ENCODE data around the gene GPI.
A peak's percentile ranks its signal among the peaks of the same experiment; 100 is the strongest.

The GPI gene

GRCh38 chr19:34404109-34404909 is 39.3 kb downstream of the GPI start, which contains the start of gene PDCD2L:
TSS of gene PDCD2L (plus strand) at chr19:34404399. CDS start at chr19:34404431, 32 bp downstream.
- DNase-seq (ENCODE audit: low read depth in 2 of 2) = peak; percentile 84 to 88

GRCh38 chr19:34405892-34406660 is 41.1 kb downstream of the GPI start:
- no peak for DNase-seq (ENCODE audit: low read depth in 2 of 2)

- DNase-seq (ENCODE audit: low read depth in 2 of 2) = no peak
Observed at GRCh38 chr19:34408411-34408810, 43.4 kb downstream of the GPI start.

- no peak for DNase-seq (ENCODE audit: low read depth in 2 of 2)
Observed at GRCh38 chr19:34409189-34410164, 44.5 kb downstream of the GPI start.

DNA sequence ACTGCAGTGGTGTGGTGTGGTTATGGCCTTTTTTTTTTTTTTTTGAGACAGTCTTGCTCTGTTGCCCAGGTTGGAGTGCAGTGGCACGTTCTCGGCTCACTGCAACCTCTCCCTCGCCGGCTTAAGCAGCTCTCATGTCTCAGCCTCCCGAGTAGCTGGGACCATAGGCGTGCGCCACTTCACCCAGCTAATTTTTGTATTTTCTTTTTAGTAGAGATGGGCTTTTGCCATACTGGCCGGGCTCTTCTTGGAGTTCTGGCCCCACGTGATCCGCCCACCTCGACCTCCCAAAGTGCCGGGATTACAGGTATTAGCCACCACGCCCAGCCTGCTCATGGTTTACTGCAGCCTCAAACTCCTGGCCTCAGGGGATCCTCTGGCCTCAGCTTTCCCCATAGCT is 46.2 kb downstream of the GPI start:
- no peak for DNase-seq (ENCODE audit: low read depth in 2 of 2)

DNA sequence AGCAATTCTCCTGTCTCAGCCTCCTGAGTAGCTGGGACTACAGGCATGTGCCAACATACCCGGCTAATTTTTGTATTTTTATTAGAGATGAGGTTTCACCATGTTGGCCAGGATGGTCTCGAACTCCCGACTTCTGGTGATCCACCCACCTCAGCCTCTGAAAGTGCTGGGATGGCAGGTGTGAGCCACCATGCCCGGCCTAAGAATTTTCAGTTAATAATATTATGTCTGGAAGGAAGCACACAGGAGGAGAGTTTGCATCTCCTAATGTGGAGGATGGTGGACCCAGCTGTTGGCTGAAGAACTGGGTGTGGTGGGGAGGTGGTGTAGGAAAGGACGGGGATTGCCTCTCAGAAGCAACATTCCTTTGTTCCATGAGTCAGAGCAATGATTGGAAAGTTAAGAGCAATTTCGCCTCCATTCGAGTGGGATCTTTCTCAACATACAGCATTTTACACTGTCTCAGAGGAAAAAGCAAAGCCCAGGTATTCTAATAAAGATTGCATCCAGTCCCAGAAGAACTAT is 51.1 kb downstream of the GPI start:
- DNase-seq (ENCODE audit: low read depth in 2 of 2) = no peak

- no peak for DNase-seq (ENCODE audit: low read depth in 2 of 2)
Observed at GRCh38 chr19:34418300-34418699, 53.3 kb downstream of the GPI start.

DNA sequence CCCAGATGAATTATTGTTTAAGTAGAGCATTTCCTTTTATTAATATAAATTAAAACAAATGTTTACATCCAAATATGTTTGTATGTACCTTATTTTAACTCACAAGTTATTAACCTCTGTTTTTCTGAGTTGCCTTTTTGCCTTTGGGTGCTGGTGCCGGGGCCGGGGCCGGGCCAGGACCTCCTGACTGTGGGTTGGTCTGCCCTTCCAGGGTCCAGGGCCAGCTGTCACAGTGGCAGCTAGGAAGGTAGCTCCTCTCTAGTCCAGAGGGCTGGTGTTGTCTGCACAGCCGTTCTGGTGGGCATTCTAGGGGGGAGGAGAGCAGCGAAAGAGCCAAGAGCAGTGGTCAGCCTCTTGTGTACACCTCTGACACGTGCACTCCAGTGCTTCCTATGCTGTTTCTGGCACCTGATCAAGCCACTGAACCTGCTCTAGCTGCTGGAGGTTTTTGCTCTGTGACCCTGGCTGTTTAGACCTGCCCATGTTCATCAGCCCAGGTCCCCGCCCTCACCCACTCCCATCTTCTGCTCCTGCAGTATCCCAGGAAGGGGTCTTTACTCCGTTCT is 61.2 kb downstream of the GPI start:
- DNase-seq (ENCODE audit: low read depth in 2 of 2) = no peak

- peak; percentile 13 to 27 for DNase-seq (ENCODE audit: low read depth in 2 of 2)
Observed at GRCh38 chr19:34428549-34429285, 63.7 kb downstream of the GPI start.

DNA sequence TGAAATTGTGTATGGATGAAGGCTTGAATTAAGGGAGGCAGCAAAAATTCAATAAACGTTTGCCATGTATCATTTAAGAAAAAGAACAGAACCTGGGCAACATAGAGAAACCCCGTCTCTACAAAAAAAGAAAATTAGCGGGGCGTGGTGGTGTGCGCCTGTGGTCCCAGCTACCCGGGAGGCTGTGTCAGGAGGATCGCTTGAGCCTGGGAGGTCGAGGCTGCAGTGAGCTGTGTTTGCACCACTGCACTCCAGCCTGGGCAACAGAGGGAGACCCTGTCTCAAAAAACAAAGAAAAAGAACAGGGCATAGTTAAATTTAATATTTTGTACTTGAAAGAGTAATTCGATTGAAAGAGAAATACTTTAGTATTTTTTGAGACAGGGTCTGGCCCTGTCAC is 64.6 kb downstream of the GPI start:
- DNase-seq (ENCODE audit: low read depth in 2 of 2) = no peak

GRCh38 chr19:34430738-34431625 is 66.0 kb downstream of the GPI start:
- DNase-seq (ENCODE audit: low read depth in 2 of 2) = peak in 1 of 2 donors; percentile 16

DNA sequence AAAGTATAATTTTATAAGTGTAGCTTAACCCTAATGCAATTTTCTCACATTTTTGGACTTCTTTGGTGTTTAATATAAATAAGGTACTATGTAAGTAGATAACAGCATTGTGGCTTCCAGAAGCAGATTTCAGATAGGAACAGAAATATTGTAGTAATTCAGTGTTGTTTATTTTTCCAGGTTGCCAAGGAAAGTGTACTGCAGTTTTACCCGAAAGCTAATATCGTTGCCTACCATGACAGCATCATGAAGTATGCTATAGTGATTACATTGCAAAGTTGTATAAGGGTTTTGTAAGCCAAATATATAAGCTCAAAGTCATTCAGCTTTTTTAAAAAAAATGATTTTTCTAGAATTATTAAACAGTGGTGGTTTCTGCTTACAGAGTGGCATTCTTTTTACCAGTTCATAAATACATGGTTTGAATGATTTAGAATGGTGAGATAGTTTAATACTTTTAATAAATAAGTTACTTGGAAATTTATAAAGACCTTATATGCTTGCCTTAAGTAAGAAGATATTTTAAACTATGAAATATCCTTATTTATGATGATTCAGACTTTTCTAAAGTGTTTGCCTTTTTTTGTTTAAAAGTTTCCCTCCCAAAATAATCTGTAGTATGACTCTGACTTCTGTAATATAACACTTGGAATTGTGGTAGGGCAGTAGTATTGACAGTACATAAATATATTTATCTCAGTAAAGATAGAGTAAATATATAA is 66.8 kb downstream of the GPI start:
- DNase-seq (ENCODE audit: low read depth in 2 of 2) = no peak

DNA sequence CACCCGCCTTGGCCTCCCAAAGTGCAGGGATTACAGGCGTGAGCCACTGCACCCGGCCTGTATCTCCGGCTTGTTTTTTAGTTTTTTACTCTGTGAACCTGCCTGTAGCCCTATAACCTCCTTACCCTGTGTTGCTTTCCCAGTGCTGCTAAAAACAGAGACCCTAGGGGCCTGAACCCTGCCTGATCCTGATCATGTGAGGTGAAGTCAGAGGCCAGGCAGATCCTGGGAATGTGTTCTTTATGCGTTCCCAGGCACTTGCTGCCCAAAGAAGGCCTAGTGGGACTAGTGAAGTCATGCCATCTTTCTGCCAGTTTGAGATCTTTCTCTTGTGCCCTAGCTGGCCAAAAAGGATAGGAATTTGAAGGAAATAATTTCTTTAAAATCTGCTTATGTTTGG is 67.8 kb downstream of the GPI start:
- DNase-seq (ENCODE audit: low read depth in 2 of 2) = no peak

DNA sequence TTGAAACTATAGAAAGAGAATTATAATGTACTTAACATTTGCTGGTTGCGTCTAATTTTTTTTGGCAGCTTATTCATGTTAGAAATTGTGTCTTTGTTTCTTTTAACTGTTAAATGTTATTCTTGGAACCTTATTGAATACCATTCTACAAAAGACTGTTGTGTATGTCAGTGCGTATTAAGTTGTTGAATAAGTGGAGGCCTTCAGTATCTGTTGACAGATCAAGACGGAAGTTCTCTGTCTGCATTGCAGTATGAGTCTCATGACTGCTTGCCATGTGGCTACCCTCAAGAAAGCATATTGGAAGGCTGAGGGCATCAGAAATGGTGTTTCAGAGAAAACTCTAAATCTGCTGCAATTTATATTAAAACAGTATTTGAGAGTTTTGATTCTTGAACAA is 71.7 kb downstream of the GPI start:
- no peak for DNase-seq (ENCODE audit: low read depth in 2 of 2)

GRCh38 chr19:34448191-34448590 is 83.2 kb downstream of the GPI start:
- DNase-seq (ENCODE audit: low read depth in 2 of 2) = no peak
